LNCaP clone FGC (cell line): Measurements from ENCODE around the gene PIK3CB.
"Not testable (repeated sequence)": the region's sequence is repeated elsewhere in the genome, so short reads cannot be mapped to it uniquely, and the experiment has no call there.

Experiments
- DNase-seq: peaks from one replicate; pipeline ENCODE4 v3.0.0-alpha.2; 2011; ENCODE audit warnings: low read depth
- H3K4me3 ChIP-seq: 2 replicates; pipeline ENCODE4 v1.5.1; 2011; ENCODE audit warnings: mild to moderate bottlenecking, low read depth, low read length, control low read depth
- CTCF ChIP-seq: IDR thresholded peaks from 2 replicates; pipeline ENCODE4 v1.5.1; 2012; ENCODE audit warnings: mild to moderate bottlenecking; ENCODE audit not compliant: control insufficient read depth, insufficient read depth; ENCODE audit errors: extremely low read depth

The PIK3CB gene

GRCh38 chr3:138829886-138830510 lies 4.7 kb downstream of the PIK3CB start:
- no peak overlapping the region for H3K4me3 ChIP-seq
- TF ChIP-seq CTCF, result no peak
- no peak for DNase-seq

GRCh38 chr3:138829097-138829496 lies 5.6 kb downstream of the PIK3CB start:
- no peak overlapping the region for H3K4me3 ChIP-seq
- no peak for DNase-seq
- no peak for TF ChIP-seq CTCF

DNA sequence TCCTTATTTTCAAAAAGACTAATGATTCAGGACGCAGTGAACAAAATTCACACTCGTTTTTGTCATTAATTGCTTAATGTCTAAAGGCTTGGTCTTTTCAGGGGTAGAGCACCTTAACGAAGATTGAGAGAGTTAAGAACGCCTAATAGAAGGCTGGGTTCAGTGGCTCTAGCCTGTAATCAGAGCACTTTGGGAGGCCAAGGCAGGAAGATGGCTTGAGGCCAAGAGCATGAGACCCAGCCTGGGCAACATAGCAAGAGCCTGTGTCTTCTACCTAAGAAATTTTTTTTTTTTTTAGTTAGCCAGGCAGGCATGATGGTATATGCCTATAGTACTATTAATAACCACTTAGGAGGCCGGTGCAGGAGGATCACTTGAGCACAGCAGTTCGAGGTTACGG lies 7.5 kb downstream of the PIK3CB start:
- H3K4me3 ChIP-seq, result no peak overlapping the region
- DNase-seq, result no peak
- TF ChIP-seq CTCF, result no peak

DNA sequence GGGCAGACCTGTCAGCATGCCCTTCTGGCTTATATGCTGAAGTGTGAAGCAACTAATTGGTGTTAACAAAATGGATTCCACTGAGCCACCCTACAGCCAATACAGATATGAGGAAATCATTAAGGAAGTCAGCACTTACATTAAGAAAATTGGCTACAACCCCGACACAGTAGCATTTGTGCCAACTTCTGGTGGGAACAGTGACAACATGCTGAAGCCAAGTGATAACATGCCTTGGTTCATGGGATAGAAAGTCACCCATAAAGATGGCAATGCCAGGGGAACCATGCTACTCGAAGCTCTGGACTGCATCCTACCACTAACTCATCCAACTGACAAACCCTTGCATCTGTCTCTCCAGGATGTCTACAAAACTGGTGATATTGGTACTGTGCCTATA lies 9.4 kb downstream of the PIK3CB start:
- DNase-seq, result no peak
- no peak overlapping the region for H3K4me3 ChIP-seq
- no peak for TF ChIP-seq CTCF

DNA sequence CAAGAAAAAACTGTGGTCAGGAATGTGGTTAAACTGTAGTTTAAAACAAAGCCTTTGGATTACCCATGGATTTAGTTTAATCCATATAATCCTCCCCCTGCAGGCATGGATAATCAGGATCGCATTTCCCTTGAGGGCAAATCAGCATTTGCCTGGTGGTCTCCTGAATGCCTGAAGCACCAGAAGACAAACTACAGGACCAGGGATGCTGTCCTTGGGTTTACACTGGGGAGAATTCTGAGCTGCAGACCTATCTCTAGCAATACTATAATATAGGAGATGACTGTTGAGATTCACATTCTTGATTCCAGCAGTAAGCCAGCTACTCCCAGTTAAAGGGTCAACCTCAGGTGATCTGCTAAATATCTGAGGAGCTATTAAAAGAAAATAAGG lies 10.6 kb downstream of the PIK3CB start:
- no peak for TF ChIP-seq CTCF
- H3K4me3 ChIP-seq, result no peak overlapping the region
- no peak for DNase-seq

GRCh38 chr3:138820379-138820778 lies 14.3 kb downstream of the PIK3CB start:
- not testable (repeated sequence) for H3K4me3 ChIP-seq, DNase-seq

GRCh38 chr3:138818185-138818860 lies 16.4 kb downstream of the PIK3CB start:
- no peak for TF ChIP-seq CTCF
- H3K4me3 ChIP-seq, result no peak overlapping the region
- DNase-seq, result no peak
